Gastrocnemius medialis (tissue), 4 donors: ENCODE results near the gene SPRR2F. TPM values are rescaled to one million over a fixed set of nuclear protein-coding genes. Genes with fewer than 3 reads are reported as not detected.

Experiments
- ATAC-seq, 2 donors: fragments of 150-250 bp; one replicate each; pipeline ENCODE4 v1.9.1; 2016
- DNase-seq, 2 donors: peaks; one replicate each; pipeline ENCODE4 v3.0.0-alpha.2; 2019
- H3K27ac ChIP-seq, 4 donors: fragments of 200-600 bp; sonication (generic); 1 replicate in 1 of 4; 2 replicates in 3 of 4; pipeline ENCODE4 v1.5.1; 2016 to 2018; ENCODE audit warnings: mild to moderate bottlenecking in 2 of 4, moderate library complexity in 1 of 4
- H3K27me3 ChIP-seq, 3 donors: fragments of 200-600 bp; sonication (generic) in 2 of 3; 1 replicate in 1 of 3; 2 replicates in 2 of 3; pipeline versions ENCODE4 v1.5.1 to v1.6.0; 2016 to 2019; ENCODE audit warnings: mild to moderate bottlenecking in 1 of 3, moderate library complexity in 1 of 3
- H3K36me3 ChIP-seq, 2 donors: fragments of 200-600 bp; sonication (generic) in 1 of 2; one replicate each; pipeline ENCODE4 v1.5.1; 2017 to 2018
- H3K4me1 ChIP-seq, 2 donors: fragments of 200-600 bp; sonication (generic) in 1 of 2; one replicate each; pipeline ENCODE4 v1.5.1; 2016 to 2017; ENCODE audit warnings: mild to moderate bottlenecking in 2 of 2
- H3K4me3 ChIP-seq, 4 donors: fragments of 200-600 bp; sonication (generic) in 3 of 4; 1 replicate in 1 of 4; 2 replicates in 3 of 4; pipeline ENCODE4 v1.5.1; 2016 to 2019; ENCODE audit warnings: mild to moderate bottlenecking in 2 of 4
- H3K9me3 ChIP-seq, 3 donors: fragments of 200-600 bp; sonication (generic) in 2 of 3; 1 replicate in 1 of 3; 2 replicates in 2 of 3; pipeline ENCODE4 v1.5.1; 2016 to 2019
- POLR2A ChIP-seq, 2 donors: fragments of 450-650 bp; IDR thresholded peaks; one replicate each; pipeline ENCODE4 v1.6.1; 2017; ENCODE audit warnings: antibody characterized with exemption in 2 of 2, mild to moderate bottlenecking in 2 of 2, moderate library complexity in 2 of 2
- in situ Hi-C, 4 donors: fragments of 200-750 bp; cut with MboI; loops; one replicate each; pipeline versions ENCODE4 v1.15.0 to v1.8.0; 2017; ENCODE audit warnings: low sequenced_read_pairs in 4 of 4
- intact Hi-C: fragments of 100-400 bp; cut with DNase I; formaldehyde crosslinking; loops from one replicate; pipeline ENCODE4 v1.15.1; 2023; ENCODE audit warnings: low total_unique reads
- total RNA-seq, 4 donors: library from RNA; depleted of rRNA; stranded (reverse); fragments of >200 nt; gene quantifications; one replicate each; pipeline versions ENCODE4 v1.1.0 to v1.2.3, GENCODE V29; 2016
- TF ChIP-seq, protein P1 (sequence below), 5 experiments: fragments of 450-650 bp in 3 of 5; fragments of 200-600 bp in 2 of 5; sonication (generic) in 2 of 5; IDR thresholded peaks in 4 of 5; conservative IDR thresholded peaks in 1 of 5; 1 replicate in 4 of 5; 2 replicates in 1 of 5; pipeline ENCODE4 v1.5.1; 2016 to 2019; ENCODE audit warnings: antibody characterized with exemption in 5 of 5, mild to moderate bottlenecking in 3 of 5, moderate library complexity in 3 of 5

SPRR2F gene
- total RNA-seq = not detected

DNA sequence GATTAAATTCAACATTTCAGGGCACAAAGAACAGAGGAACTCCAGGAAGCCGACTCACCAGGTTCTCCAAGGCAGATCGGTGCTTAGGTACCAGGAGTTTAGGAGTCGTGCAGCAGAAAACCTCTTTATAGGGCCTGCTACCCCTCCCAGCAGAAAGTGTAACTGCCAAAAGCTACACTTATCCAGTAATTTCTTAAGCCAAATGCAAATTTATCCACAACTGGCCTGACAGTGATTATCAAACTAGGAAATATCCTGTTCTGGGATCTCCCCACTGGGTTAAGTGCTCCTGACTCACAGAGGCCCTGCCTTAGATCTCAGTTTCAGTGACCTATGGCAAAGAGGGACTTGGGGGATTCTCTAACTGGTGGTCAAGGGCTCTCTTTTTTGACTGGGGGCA lies at the start of gene SPRR2F:
Gene SPRR2F (minus strand): TSS at position 101 of the 400 bp plus-strand sequence. CDS start 783 bp downstream, outside the sequence.
- no peak for TF ChIP-seq POLR2A (IDR thresholded peaks at IDR 0.05)
- Histone ChIP-seq H3K36me3 (no peaks in the 10 kb centered on the region), H3K27ac (no peak within 1 kb of the TSS), H3K4me3 (no peak within 1 kb of the TSS), H3K9me3 (no peaks in the 10 kb centered on the region), H3K4me1 (no peaks in the 10 kb centered on the region), H3K27me3 (no peaks in the 10 kb centered on the region)
- no peak for DNase-seq
- in situ Hi-C loops = no loop called here
- no peak for ATAC-seq
- intact Hi-C loops = no loop called here

GRCh38 chr1:153155541-153155940 lies 42.2 kb upstream of the SPRR2F start:
- H3K4me1 ChIP-seq = no peaks in the 10 kb centered on the region
- ATAC-seq (no peak), DNase-seq (no peak)
- no peak overlapping the region for H3K4me3 ChIP-seq
- H3K36me3 ChIP-seq = no peaks in the 10 kb centered on the region
- in situ Hi-C loops = no loop called here
- no peak overlapping the region for H3K27ac ChIP-seq
- no peaks in the 10 kb centered on the region for H3K27me3 ChIP-seq
- H3K9me3 ChIP-seq = no peaks in the 10 kb centered on the region
- intact Hi-C loops = no loop called here
- no peak for TF ChIP-seq POLR2A (IDR thresholded peaks at IDR 0.05)
- TF ChIP-seq, protein P1, sequence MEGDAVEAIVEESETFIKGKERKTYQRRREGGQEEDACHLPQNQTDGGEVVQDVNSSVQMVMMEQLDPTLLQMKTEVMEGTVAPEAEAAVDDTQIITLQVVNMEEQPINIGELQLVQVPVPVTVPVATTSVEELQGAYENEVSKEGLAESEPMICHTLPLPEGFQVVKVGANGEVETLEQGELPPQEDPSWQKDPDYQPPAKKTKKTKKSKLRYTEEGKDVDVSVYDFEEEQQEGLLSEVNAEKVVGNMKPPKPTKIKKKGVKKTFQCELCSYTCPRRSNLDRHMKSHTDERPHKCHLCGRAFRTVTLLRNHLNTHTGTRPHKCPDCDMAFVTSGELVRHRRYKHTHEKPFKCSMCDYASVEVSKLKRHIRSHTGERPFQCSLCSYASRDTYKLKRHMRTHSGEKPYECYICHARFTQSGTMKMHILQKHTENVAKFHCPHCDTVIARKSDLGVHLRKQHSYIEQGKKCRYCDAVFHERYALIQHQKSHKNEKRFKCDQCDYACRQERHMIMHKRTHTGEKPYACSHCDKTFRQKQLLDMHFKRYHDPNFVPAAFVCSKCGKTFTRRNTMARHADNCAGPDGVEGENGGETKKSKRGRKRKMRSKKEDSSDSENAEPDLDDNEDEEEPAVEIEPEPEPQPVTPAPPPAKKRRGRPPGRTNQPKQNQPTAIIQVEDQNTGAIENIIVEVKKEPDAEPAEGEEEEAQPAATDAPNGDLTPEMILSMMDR (IDR thresholded peaks at IDR 0.05 in 4 of 5, conservative IDR thresholded peaks at IDR 0.05 in 1 of 5) = no peak

DNA sequence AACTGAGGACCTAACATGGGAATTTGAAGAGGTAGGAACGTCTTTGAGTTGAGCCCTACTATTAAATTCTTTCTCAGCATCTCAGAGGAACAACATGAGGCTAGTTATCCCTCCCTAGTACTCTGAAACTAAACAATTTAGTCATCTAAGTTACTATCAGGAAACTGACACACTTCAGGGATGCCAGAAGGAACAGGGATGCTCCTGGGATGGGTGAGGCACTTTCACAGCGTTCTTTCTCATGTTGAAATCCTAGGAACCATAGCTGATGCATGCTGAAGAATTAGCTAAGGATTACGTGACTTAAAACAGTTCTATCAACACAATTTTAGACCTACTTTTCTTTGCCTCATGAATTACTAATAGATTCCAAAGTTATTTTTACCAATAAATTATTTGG lies 39.2 kb upstream of the SPRR2F start:
- TF ChIP-seq, protein P1 (IDR thresholded peaks at IDR 0.05 in 4 of 5, conservative IDR thresholded peaks at IDR 0.05 in 1 of 5) = no peak
- no peak for TF ChIP-seq POLR2A (IDR thresholded peaks at IDR 0.05)
- Histone ChIP-seq H3K4me3 (no peak overlapping the region), H3K9me3 (no peaks in the 10 kb centered on the region), H3K4me1 (no peaks in the 10 kb centered on the region), H3K27me3 (no peaks in the 10 kb centered on the region), H3K36me3 (no peaks in the 10 kb centered on the region), H3K27ac (no peak overlapping the region)
- no peak for ATAC-seq
- in situ Hi-C loops (no loop called here), intact Hi-C loops (no loop called here)
- DNase-seq = no peak

DNA sequence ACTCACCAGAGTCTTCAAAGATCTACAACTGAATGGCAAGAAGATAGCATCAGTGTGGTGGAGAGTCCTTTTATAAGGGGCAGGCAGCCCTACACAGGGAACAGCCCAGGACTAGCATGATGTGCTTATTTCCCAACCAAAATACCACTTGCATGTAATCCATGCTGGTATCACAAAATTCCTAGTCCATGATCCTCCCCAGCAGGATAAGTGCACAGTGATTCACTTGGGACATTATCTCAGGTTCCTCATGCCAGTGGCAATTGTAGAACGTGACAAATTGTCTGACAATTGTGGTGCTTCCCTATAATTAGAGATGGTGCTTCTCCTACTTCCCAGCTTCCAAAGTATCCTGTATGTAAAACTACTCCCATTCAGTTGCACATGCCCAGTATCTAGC lies 37.5 kb upstream of the SPRR2F start, which contains the start of gene SPRR2G:
Gene SPRR2G (minus strand): TSS at position 45 of the 400 bp plus-strand sequence. CDS start 780 bp downstream, outside the sequence.
- DNase-seq = no peak
- TF ChIP-seq, protein P1 (IDR thresholded peaks at IDR 0.05 in 4 of 5, conservative IDR thresholded peaks at IDR 0.05 in 1 of 5) = no peak
- no peak for TF ChIP-seq POLR2A (IDR thresholded peaks at IDR 0.05)
- intact Hi-C loops (no loop called here), in situ Hi-C loops (no loop called here)
- Histone ChIP-seq H3K27ac (no peak within 1 kb of the TSS), H3K9me3 (no peaks in the 10 kb centered on the region), H3K4me3 (no peak within 1 kb of the TSS), H3K27me3 (no peaks in the 10 kb centered on the region), H3K36me3 (no peaks in the 10 kb centered on the region), H3K4me1 (no peaks in the 10 kb centered on the region)
- no peak for ATAC-seq

- ATAC-seq = no peak
- in situ Hi-C loops = no loop called here
- Histone ChIP-seq H3K4me1 (no peaks in the 10 kb centered on the region), H3K9me3 (no peaks in the 10 kb centered on the region), H3K27ac (no peak overlapping the region), H3K36me3 (no peaks in the 10 kb centered on the region), H3K27me3 (no peaks in the 10 kb centered on the region), H3K4me3 (no peak overlapping the region)
- TF ChIP-seq, protein P1 (IDR thresholded peaks at IDR 0.05 in 4 of 5, conservative IDR thresholded peaks at IDR 0.05 in 1 of 5) = no peak
- no peak for TF ChIP-seq POLR2A (IDR thresholded peaks at IDR 0.05)
- no peak for DNase-seq
- intact Hi-C loops = no loop called here
These were observed 28.1 kb upstream of the SPRR2F start for GRCh38 chr1:153141377-153141776.
